Stimulated activated naive CD8-positive, alpha-beta T cell treated with anti-CD3 and anti-CD28 coated beads, Interleukin-15, amount 100 ng/mL, for 72 hours (primary cell): ENCODE data around the gene CORO1C.
A peak's percentile ranks its signal among the peaks of the same experiment; 100 is the strongest.

Source experiments
- ATAC-seq: fragments of 150-1000 bp; cut with Tn5 transposase; 2 replicates; pipeline ENCODE4 v1.10.0; 2021; ENCODE audit warnings: mild to moderate bottlenecking, moderate library complexity
- DNase-seq, 2 donors: peaks; one replicate each; pipeline ENCODE4 v3.0.0; 2021 to 2022
- H3K27ac Mint-ChIP-seq, 2 donors: one replicate each; pipeline ENCODE4 v1.8.0; 2022; ENCODE audit warnings: mild to moderate bottlenecking in 2 of 2, mixed read lengths in 2 of 2, moderate library complexity in 2 of 2
- H3K27me3 Mint-ChIP-seq: one replicate; pipeline ENCODE4 v1.8.0; 2022; ENCODE audit warnings: mixed read lengths
- H3K4me1 Mint-ChIP-seq: one replicate; pipeline ENCODE4 v1.8.0; 2022; ENCODE audit warnings: mild to moderate bottlenecking, mixed read lengths
- H3K4me3 Mint-ChIP-seq, 2 donors: one replicate each; pipeline ENCODE4 v1.8.0; 2022; ENCODE audit warnings: mild to moderate bottlenecking in 2 of 2, mixed read lengths in 2 of 2, moderate library complexity in 1 of 2
- H3K9me3 Mint-ChIP-seq, 2 donors: one replicate each; pipeline ENCODE4 v1.8.0; 2022; ENCODE audit warnings: mixed read lengths in 2 of 2

CORO1C gene

DNA sequence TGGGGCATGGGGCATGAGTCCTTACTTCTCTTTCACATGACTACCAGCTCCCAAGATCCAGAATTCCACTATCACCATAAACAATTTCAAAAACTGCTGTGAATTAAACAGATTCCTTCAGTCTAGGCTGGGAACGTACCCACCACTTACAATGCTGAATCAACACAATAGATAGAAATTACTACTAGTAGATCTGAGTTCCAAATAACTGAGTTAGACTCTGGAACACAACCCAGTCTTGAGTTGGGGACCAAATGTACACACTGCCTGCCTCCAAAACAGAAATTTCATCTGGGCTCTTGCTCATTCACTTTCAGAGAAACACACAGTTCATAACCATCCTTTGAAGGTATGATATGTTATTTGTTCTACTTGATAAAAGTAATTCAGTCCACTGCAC is 8.9 kb downstream of the CORO1C start:
- no peak overlapping the region for H3K4me3 Mint-ChIP-seq
- H3K4me1 Mint-ChIP-seq = peaks cover 32% of the 10 kb centered on the region
- no peak overlapping the region for H3K27ac Mint-ChIP-seq

DNA sequence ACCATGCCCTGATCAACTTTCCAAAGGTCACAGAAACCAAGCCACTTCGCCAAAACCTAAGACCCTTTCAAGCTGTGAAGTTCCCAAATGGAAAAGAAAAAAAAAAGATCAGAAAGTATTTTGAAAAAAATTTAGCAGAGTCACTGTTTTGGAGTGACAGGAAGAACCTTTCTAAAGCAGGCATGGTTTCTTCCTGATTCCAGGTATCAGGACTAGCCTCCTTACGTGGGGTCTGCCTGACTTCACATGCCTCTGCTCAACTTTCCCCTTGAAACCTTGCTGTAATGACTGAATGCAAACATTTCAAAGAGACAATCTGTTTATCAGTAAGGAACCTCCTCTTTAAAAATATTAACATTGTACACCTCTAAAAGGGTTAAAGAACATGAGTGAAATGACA is 9.5 kb downstream of the CORO1C start:
- DNase-seq (no peak), ATAC-seq (no peak)
- Mint-ChIP-seq H3K9me3 (no peaks in the 10 kb centered on the region), H3K27me3 (no peaks in the 10 kb centered on the region), H3K4me1 (peaks cover 32% of the 10 kb centered on the region), H3K27ac (no peak overlapping the region), H3K4me3 (no peak overlapping the region)

More for the DNA sequence above, 8.9 kb downstream of the CORO1C start:
- no peak for DNase-seq
- H3K27me3 Mint-ChIP-seq = no peaks in the 10 kb centered on the region
- H3K9me3 Mint-ChIP-seq = no peaks in the 10 kb centered on the region
- no peak for ATAC-seq

DNA sequence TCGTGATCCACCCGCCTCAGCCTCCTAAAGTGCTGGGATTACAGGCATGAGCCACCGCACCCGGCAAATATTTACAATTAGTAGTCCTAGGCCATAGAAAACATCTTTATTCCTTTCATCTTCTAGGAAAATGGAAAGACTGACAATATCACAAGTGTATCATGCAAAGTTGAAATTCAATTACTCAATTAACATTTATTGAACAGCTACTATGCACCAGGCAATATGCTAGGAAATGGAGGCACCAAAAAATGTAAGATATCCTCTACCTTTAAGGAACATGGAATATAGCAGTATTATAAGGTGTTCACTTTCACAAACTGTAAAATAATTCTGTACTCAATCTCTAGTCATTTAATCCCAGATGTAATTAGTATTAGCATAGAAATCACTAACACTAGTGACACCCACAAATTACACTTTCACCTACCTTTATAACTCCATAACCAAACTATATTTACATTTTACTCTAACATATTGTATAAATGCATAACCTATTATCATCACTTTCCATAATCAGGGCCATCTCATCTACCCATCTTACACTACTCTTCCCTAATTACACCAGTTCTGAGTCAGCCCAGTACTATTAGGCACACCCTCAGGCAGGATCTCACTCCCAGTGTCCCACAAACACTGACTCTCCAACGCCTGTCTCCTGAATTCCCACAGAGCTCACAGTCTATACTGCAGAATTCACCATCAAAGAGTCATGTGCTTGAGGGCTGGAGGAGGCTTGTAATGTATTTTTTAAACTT is 10.4 kb downstream of the CORO1C start:
- ATAC-seq (no peak), DNase-seq (no peak)
- no peaks in the 10 kb centered on the region for H3K27me3 Mint-ChIP-seq
- H3K27ac Mint-ChIP-seq = no peak overlapping the region
- no peak overlapping the region for H3K4me3 Mint-ChIP-seq
- peaks cover 32% of the 10 kb centered on the region for H3K4me1 Mint-ChIP-seq
- no peaks in the 10 kb centered on the region for H3K9me3 Mint-ChIP-seq

DNA sequence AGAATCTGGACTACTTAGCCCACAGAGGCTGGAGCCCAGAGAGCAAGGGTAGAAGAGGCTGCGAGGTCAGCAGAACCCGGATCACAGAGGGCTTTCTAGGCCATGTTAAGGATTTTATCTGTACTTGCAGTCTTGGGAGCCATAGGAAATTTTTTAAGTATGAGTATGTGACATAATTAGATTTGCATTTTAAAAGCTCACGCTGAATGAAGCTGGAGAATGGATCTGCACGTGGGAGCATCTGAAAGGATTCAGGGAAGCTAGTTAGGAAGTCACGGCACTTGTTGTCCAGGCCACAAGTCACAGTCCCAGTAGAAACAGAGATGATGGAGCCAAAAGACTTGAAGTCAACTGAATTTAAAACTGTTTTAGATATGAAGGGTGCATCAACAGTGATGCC is 14.1 kb downstream of the CORO1C start:
- Mint-ChIP-seq H3K27ac (no peak overlapping the region), H3K4me1 (peaks cover 9% of the 10 kb centered on the region), H3K27me3 (no peaks in the 10 kb centered on the region), H3K4me3 (no peak overlapping the region), H3K9me3 (no peaks in the 10 kb centered on the region)
- ATAC-seq = no peak
- DNase-seq = no peak

DNA sequence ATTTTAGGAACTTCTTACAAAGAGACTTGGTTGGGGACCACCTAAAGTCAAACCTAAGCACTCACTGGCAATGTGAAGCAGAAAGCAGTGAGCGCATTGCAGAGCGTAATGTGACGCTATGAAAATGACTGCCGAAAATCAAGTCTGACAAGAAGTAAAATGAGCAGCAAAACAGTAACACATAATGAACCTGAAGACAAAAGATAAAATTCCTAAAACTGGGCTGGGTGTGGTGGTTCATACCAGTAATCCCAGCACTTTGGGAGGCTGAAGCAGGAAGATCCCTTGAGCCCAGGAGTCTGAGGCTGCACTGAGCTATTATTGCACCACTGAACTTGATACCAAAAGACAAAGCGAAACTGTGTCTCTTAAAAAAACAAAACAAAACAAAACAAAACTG is 16.5 kb downstream of the CORO1C start:
- no peaks in the 10 kb centered on the region for H3K9me3 Mint-ChIP-seq
- no peak overlapping the region for H3K27ac Mint-ChIP-seq
- H3K4me1 Mint-ChIP-seq = peaks cover 12% of the 10 kb centered on the region
- DNase-seq = no peak
- no peak for ATAC-seq
- H3K4me3 Mint-ChIP-seq = no peak overlapping the region
- H3K27me3 Mint-ChIP-seq = no peaks in the 10 kb centered on the region

DNA sequence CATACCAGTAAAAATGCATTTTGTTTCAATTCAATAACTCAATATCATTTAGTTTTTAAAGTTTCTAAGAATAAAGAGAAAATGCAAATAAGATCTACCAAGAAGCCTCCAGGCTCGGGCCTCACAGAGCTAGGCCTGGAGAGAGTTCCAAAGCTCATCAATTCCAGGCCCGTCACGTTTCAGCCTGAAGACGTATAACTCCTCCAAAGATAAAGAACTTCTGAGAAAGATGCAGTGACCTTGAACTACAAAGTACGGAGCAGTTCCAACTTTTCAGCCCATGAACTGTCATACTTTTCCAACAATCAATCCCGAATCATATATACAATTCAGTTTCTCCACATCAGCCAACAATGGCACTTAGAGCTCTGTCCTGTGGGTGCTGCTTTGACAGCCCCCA is 17.8 kb downstream of the CORO1C start:
- Mint-ChIP-seq H3K4me3 (no peak overlapping the region), H3K9me3 (no peaks in the 10 kb centered on the region), H3K27me3 (no peaks in the 10 kb centered on the region), H3K27ac (no peak overlapping the region), H3K4me1 (peaks cover 12% of the 10 kb centered on the region)
- DNase-seq (no peak), ATAC-seq (no peak)

DNA sequence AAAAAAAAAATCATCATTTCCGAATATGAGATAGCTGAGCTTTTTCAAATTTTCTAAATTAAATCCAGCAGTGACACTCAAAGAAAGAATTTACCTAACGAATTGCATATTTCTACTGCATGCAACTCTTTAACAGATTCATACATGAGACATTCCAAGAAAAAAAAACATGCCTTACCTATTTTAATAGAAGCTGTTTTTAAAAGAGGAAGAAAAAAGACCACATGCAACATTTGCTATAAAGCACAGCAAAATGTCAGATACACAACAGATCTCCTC is 18.5 kb downstream of the CORO1C start:
- peaks cover 12% of the 10 kb centered on the region for H3K4me1 Mint-ChIP-seq
- peaks cover 1% of the 10 kb centered on the region for H3K27me3 Mint-ChIP-seq
- H3K9me3 Mint-ChIP-seq = no peaks in the 10 kb centered on the region
- no peak overlapping the region for H3K4me3 Mint-ChIP-seq
- H3K27ac Mint-ChIP-seq = no peak overlapping the region
- ATAC-seq (no peak), DNase-seq (no peak)

DNA sequence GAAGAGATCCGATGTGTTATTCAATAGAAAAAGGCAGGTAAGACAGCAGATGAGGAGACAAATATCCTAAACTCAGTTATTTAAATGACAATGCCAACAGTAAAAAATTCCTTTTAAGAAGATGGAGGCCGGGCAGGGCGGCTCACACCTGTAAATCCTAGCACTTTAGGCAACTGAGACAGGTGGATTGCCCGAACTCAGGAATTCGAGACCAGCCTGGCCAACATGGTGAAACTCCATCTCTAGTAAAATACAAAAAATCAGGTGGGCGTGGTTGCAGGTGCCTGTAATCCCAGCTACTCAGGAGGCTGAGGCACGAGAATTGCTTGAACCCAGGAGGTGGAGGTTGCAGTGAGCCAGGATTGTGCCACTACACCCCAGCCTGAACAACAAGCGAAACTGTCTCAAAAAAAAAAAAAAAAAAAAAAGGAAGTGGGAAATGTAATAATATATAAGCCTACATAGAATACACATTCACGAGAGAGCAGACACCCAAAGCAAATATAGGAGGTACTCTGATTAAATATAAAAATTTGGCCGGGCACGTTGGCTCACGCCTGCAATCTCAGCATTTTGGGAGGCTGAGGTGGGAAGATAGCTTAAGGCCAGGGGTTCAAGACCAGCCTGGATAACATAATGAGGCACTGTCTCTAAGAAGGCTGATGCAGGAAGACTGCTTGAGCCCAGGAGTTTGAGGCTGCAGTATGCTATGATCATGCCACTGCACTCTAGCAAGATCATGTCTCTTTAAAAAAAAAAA is 19.0 kb downstream of the CORO1C start:
- no peak for ATAC-seq
- H3K4me3 Mint-ChIP-seq = no peak overlapping the region
- no peaks in the 10 kb centered on the region for H3K9me3 Mint-ChIP-seq
- peaks cover 6% of the 10 kb centered on the region for H3K27me3 Mint-ChIP-seq
- DNase-seq = no peak
- H3K27ac Mint-ChIP-seq = peak overlapping the region in 1 of 2 donors; percentile 55
- H3K4me1 Mint-ChIP-seq = peaks cover 12% of the 10 kb centered on the region

DNA sequence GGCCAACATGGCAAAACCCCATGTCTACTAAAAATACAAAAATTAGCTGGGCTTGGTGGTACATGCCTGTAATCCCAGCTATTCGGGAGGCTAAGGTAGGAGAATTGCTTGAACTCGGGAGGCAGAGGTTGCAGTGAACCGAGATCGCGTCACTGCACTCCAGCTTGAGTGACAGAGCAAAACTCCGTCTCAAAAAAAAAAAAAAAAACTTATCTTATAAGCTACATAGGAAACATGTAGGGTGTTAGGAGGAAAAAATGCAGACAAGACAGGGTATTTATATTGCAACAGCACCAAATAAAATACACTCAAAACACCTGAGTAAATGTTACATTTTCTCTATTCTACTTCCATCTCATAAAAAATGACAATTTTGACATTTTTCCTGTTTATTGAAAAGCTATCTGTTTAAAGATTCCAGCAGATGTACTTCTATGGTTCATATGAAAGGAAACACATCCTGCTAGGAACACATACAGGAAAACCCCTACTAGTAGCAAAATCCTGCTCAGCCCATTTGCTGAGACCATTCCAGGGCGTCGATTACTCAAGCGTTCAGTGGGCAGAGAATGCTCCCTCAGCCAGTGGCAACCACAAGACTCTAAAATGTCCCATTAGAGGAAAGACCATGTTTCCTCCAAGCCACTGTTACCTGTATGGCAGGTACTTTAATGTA is 19.7 kb downstream of the CORO1C start:
- H3K4me1 Mint-ChIP-seq = peaks cover 12% of the 10 kb centered on the region
- H3K4me3 Mint-ChIP-seq = no peak overlapping the region
- H3K9me3 Mint-ChIP-seq = no peaks in the 10 kb centered on the region
- DNase-seq (no peak), ATAC-seq (no peak)
- H3K27me3 Mint-ChIP-seq = peaks cover 10% of the 10 kb centered on the region
- H3K27ac Mint-ChIP-seq = peak overlapping the region in 1 of 2 donors; percentile 55

DNA sequence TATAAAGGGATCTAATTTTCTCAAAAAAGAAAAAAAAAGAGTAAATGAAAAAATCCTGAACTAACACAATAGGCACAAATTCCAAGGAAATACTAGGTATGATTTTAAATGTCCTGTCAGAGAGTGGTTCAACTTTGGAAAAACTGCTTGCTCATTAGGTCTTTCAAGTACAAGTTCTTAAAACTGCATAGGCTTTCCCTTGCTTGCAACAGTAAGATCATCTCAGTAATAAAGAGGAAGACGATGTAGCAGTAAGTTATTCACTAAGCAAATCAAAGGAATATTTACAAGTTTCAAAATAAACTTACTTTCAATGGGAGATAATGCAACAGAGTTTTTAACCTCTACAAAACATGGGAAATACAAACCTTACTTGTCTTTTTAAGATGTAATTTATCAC is 21.6 kb downstream of the CORO1C start:
- peaks cover 12% of the 10 kb centered on the region for H3K4me1 Mint-ChIP-seq
- peaks cover 10% of the 10 kb centered on the region for H3K27me3 Mint-ChIP-seq
- H3K27ac Mint-ChIP-seq = no peak overlapping the region
- no peak for DNase-seq
- no peak overlapping the region for H3K4me3 Mint-ChIP-seq
- H3K9me3 Mint-ChIP-seq = no peaks in the 10 kb centered on the region
- ATAC-seq = no peak

DNA sequence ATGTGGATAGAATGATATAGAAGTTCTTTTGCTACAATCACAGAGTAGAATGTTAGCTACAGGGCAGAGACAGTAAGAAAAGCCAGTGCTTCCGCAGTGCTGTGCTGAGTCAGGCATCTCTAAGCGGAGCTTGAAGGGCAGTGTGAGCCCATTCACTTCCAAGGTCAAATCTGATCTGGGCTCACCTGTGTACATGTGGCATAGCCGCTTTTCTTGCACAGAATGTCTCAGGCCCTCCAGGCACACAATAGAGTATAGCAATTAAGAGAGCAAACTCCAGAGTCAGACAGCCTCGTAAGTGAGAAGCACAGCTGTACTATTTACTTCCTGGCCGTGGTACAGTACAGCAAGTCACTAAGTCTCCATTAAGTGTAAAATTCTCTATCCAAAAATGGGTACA is 26.8 kb downstream of the CORO1C start:
- DNase-seq (no peak), ATAC-seq (no peak)
- Mint-ChIP-seq H3K4me1 (peaks cover 18% of the 10 kb centered on the region), H3K27me3 (peaks cover 10% of the 10 kb centered on the region), H3K9me3 (no peaks in the 10 kb centered on the region), H3K27ac (no peak overlapping the region), H3K4me3 (no peak overlapping the region)

DNA sequence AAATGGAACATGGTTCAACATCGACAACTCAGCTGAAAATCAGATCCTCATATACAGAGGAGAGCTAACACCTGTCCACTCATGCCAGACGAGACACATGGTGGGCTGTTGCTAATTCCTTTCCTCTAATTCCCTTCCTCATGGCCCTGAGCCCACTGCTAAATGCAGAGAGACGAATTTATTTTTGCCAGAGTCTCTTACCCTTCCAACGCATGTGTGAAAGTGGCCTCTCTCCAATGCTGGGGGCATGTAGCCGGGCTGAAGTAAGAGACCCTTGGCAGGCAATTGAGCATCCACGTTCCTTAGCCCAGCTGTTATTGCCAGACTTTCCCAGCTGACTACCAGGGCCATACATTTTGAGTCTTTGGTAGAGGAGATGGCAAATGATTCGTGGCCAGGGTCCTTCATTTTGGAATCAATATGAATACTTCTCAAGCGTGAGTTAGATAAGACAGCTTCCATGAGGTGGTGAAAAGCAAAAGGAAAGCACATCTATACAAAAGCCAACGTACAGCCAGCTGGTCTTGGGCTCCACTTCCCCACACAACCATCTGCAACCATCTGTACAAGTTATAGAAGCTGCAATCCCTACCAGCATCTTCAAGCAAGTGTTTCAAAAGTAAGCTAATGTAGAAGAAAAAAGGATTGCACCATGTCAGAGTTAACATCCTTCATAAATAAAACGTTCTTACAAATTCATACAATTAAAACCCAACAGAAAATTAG is 28.6 kb downstream of the CORO1C start:
- peak; percentile 24 for ATAC-seq
- H3K27ac Mint-ChIP-seq = peak overlapping the region in 1 of 2 donors; percentile 38

DNA sequence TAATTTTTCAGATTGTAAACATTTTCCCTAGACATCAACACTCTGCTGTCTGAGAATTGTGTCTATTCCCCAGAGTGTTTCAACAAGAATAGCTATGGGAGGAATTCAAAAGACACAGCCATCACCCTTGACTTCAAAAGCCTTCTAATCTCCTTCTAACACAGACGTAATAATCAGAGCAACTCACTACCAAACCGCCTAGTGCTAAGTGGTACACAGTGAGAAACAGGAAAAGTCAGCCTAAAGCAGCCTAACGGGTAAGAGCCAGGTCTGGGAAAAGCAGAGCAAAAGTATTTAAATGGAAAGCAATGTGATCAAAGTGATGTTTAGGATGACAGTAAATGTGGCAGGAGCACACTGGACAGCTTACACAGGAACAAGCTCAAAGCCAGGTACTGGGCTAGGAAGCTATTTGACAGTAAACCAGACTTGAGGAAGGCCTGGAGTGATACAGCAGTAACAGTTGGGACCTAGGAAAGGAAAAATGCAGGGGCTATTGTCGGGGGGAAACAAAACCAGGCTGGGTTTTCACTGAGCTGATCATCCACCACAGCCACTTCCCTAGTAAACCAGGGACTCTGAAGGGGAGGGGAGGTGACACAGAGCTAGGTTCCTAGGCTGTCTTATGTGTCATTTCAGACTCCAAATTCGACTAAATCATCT is 29.4 kb downstream of the CORO1C start:
- DNase-seq (no peak), ATAC-seq (peak; percentile 97)
- Mint-ChIP-seq H3K9me3 (no peaks in the 10 kb centered on the region), H3K4me3 (no peak overlapping the region), H3K4me1 (peaks cover 22% of the 10 kb centered on the region), H3K27me3 (no peaks in the 10 kb centered on the region), H3K27ac (peak overlapping the region in 1 of 2 donors; percentile 20)

More for the DNA sequence above, 28.6 kb downstream of the CORO1C start:
- Mint-ChIP-seq H3K9me3 (no peaks in the 10 kb centered on the region), H3K4me1 (peaks cover 18% of the 10 kb centered on the region), H3K27me3 (peaks cover 7% of the 10 kb centered on the region), H3K4me3 (no peak overlapping the region)
- DNase-seq = no peak

DNA sequence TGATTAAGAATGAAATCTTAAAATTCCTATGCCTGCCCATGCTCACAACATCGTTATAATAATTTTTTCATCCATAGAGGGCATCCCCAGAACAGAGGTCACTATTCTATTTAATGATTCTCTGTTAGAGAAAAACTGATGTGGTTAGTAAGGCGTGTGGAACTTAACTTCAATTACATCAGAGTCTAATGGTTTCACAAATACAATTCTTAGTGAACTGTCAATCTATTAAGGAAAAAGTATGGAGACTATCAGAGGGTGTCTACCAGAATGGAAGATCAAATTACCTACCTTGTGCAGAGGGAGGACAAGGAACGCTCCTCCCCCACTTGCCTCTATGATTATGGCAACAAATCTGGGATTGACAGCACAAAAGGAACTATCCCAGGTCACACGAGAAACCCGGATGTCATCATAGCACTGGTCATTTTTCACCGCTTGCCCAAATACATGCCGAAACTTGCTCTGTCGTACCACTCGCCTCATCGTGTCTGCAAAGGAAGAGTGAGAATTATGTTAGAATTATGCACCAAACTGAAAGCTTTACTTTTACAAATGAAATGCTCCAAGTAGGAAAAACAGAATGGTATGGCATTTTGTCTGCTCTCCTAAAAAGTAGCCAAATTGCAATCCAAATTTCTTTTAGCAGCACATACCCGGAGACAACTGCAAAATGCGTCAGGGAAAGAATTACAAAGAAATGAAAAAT is 30.3 kb downstream of the CORO1C start:
- no peak for ATAC-seq
- Mint-ChIP-seq H3K27me3 (no peaks in the 10 kb centered on the region), H3K27ac (no peak overlapping the region)

More for the DNA sequence above, 30.3 kb downstream of the CORO1C start:
- Mint-ChIP-seq H3K4me1 (peaks cover 31% of the 10 kb centered on the region), H3K4me3 (no peak overlapping the region), H3K9me3 (no peaks in the 10 kb centered on the region)
- DNase-seq = no peak
